GM08714 (cell line): Measurements from ENCODE around the gene PTPN2.

Source experiments
- H3K4me3 ChIP-seq: fragments of 200-500 bp; sonication (Bioruptor generic); 2 replicates; pipeline ENCODE4 v1.5.1; 2014; ENCODE audit warnings: mild to moderate bottlenecking, low read length, inconsistent platforms
- ZNF274 ChIP-seq: IDR thresholded peaks from 2 replicates; pipeline ENCODE4 v1.6.1; 2012; ENCODE audit warnings: mild to moderate bottlenecking, low read depth, low read length

The PTPN2 gene

DNA sequence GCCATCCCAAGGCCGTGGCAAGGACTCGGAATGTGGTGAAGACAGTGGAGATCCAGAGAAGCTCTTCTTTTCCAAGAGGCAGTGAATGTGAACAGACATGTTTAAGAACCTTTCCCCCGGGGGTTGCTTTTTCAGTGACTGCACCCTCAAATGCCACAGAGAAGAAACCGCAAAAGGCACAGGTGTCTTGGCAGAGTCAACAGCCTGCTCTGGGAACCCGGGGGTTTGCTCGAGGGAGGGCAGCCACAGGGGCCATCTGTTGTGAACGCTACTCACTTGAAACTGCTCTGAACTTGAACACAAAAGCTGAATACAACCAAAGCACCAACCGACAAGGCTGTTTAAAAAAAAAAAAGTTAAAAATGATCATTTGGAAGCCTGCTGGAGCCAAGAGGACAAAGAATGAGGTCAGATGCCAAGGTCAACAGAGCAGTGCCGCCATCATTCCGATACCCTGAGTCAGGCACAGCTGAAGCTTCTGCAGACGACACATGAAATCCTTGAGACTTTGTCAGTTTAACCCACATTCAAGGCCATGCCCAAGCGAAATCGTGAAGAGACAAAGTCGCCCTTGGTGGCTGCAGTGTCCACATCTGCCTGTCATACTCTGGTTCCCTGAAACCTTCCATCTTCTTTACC is 133.8 kb downstream of the PTPN2 start:
- no peak overlapping the region for H3K4me3 ChIP-seq
- TF ChIP-seq ZNF274, result no peak

DNA sequence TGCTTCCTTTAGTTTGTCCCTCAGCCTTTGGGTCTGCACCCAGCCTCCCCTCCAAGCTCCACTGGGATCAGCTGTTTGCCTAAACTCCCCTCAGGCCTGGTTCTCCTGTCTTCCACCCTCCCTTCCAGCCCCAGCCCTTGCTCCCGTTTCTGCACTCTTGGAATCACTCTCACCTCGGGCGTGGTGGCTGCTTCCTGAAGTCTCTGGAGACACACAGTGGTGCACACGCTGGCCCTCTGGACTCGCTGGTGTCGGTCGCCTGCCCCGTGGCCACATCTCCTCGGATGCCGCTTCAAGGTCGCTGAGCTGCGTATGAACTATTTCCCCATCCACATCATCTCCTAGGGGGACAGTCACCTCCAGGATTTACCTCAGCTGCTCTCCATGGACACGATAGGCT is 134.9 kb downstream of the PTPN2 start:
- no peak overlapping the region for H3K4me3 ChIP-seq

DNA sequence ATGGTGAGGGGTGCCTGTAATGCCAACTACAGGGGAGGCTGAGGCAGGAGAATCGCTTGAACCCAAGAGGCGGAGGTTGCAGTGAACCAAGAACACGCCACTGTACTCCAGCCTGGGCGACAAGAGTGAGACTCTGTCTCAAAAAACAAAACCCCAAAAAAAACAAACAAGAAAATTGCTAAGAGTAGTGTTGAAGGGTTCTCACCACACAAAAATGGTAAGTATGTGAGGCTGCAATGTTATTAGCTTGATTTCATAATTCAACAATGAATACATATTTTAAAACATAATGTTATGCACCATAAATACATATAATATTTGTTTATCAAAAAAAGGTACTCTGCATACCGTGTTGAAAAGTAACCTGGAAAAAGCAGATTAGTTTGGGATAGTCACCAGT is 135.4 kb downstream of the PTPN2 start:
- no peak overlapping the region for H3K4me3 ChIP-seq
- no peak for TF ChIP-seq ZNF274

More for the DNA sequence above, 134.9 kb downstream of the PTPN2 start:
- no peak for TF ChIP-seq ZNF274

DNA sequence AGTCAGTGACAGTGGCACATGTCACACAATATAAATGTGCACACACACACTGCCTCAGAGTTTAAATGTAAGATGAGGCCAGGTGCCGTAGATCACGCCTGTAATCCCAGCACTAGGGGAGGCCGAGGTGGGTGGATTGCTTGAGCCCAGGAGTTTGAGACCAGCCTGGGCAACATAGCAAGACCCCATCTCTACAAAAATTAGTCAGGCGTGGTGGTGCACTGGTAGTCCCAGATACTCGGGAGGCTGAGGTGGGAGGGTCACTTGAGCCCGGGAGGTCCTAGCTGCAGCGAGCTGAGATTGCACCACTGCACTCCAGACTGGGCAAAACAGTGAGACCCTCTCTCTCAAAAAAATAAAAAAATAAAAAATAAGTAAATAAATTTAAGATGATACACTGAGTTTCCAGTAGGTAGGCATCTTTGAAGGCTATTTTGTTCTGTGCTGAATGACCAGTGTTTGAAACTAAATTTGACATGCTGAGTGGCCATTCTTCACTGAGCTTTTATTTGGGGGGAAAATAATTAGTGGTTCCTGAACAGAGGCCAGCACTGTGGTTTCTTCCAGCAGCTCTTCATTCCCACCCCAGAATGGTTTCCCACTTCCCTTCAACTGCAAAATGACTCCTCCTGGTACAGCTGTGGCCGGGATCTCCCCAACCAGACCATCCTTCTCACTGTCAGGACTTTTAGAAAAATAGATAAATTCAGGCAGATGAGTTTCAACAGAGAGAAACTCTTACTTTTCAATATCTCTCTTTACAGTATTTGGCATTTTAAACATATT is 136.3 kb downstream of the PTPN2 start:
- no peak overlapping the region for H3K4me3 ChIP-seq
- TF ChIP-seq ZNF274, result no peak

DNA sequence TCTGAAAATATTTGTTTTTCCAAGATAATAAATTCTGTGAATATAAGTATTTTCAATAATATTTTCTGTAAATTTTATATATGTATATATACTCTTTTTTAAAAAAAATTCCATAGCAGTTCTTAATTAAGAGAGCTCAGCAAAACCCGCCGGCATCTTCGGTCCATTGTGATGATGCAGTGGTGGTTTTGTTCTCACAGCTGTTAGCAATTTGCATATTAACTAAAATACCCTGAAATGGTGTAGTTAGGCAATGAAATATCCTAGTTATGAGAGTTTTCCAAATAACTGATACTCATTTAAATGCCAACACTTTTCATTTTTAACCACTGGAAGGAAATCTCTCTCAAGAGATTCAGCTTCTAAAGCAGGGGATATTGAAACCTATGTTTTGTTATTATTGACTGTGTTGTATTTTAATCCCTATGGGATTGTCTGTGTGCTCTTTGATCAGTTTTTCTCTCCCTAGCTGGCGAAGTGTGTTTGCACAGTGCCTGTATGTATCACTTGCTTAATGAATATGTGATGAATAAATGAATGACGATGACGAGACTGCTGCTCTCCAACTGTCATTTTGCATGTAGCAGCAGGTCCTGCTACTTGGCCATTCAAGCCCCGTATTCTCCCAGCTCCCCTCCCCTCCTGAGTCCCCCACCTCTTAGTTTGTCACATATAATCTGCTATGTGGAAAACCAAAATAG is 138.8 kb downstream of the PTPN2 start:
- TF ChIP-seq ZNF274, result no peak
- H3K4me3 ChIP-seq, result no peak overlapping the region

DNA sequence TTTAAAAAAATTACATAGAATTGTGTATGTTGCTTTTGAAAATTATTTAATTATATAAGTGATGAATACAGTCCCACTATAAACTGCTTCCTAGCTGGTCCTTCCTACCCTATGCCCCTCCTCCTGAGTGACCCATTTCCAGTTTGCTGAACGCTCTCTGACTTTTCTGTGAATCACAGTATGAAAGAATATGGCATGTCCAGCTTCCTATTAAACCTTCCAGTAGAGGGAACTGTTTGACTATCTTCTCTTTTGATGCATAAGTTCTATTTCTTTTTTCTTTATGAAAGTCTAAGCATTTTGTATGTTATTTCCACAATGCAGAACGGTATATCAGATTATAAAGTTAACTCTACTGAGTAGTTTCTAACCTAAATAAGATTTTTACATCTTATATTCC is 139.9 kb downstream of the PTPN2 start:
- no peak overlapping the region for H3K4me3 ChIP-seq
- no peak for TF ChIP-seq ZNF274

DNA sequence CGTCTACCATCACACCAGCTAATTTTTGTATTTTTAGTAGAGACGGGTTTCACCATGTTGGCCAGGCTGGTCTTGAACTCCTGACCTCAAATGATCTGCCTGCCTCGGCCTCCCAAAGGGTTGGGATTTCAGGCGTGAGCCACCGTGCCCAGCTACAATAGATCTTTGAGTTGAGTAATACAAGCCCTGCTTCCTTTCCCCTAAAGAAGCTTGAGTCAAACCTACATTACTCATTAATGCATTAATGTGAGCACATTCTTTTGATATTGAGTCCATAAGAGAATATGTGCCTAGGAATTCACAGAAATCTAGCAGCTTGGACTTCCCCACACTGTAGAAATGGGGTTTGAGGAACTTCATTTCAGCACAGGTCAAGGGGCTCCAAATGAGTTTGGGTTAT is 141.6 kb downstream of the PTPN2 start:
- no peak overlapping the region for H3K4me3 ChIP-seq
- no peak for TF ChIP-seq ZNF274
